Spinal cord (tissue), 10 donors: Measurements from ENCODE around the gene RNPEPL1. TPM values are rescaled to one million over a fixed set of nuclear protein-coding genes. Genes with fewer than 3 reads are reported as not detected.

Experiments used
- DNase-seq, 6 donors: peaks; one replicate each; pipeline versions ENCODE4 v3.0.0 to v3.0.0-alpha.2; 2013 to 2015; ENCODE audit warnings: low spot score in 6 of 6, low read depth in 4 of 6
- H3K27ac ChIP-seq: one replicate; pipeline ENCODE4 v1.5.1; 2013; ENCODE audit warnings: low read depth, low read length, control low read depth
- H3K27me3 ChIP-seq: one replicate; pipeline ENCODE4 v1.6.1; 2013; ENCODE audit warnings: low read length; ENCODE audit not compliant: control insufficient read depth, insufficient read depth
- H3K36me3 ChIP-seq: one replicate; pipeline ENCODE4 v1.6.1; 2013; ENCODE audit warnings: low read length; ENCODE audit not compliant: control insufficient read depth, insufficient read depth
- H3K4me1 ChIP-seq: one replicate; pipeline ENCODE4 v1.6.1; 2013; ENCODE audit warnings: low read length; ENCODE audit not compliant: control insufficient read depth, insufficient read depth
- H3K4me3 ChIP-seq: one replicate; pipeline ENCODE4 v1.5.1; 2013; ENCODE audit warnings: low read depth, low read length, control low read depth
- H3K9me3 ChIP-seq: one replicate; pipeline ENCODE4 v1.6.1; 2013; ENCODE audit warnings: low read length; ENCODE audit not compliant: control insufficient read depth, insufficient read depth
- WGBS: methylation state at CpG from one replicate; pipeline ENCODE4 v1.1.5; 2013; ENCODE audit warnings: missing lambda C conversion rate; ENCODE audit not compliant: insufficient coverage; 5-methylcytosine and 5-hydroxymethylcytosine counted together
- polyA plus RNA-seq, 2 donors: library from polyadenylated mRNA; unstranded; fragments of 120-200 nt; gene quantifications; one replicate each; pipeline ENCODE4 v1.2.1, GENCODE V29; 2013; ENCODE audit not compliant: insufficient read length in 2 of 2
- total RNA-seq, 2 donors: library from RNA; depleted of rRNA in 1 of 2; stranded (reverse); fragments of 120-200 nt in 1 of 2; fragments of >200 nt in 1 of 2; gene quantifications; one replicate each; pipeline versions ENCODE4 v1.2.3 to v1.2.4, GENCODE V29; 2013 to 2014
- donor health status: healthy.

RNPEPL1 gene
- total and polyA plus RNA-seq, 4 donors, result 11.3 to 41.8 (median 27.2) TPM

- no peaks in the 10 kb centered on the region for H3K27me3 ChIP-seq
- 74% methylated on average over 16 of the region's 23 CpGs for WGBS
- H3K9me3 ChIP-seq, result no peaks in the 10 kb centered on the region
- H3K36me3 ChIP-seq, result peaks cover 98% of the 10 kb centered on the region
- H3K4me1 ChIP-seq, result peaks cover 41% of the 10 kb centered on the region
- peak in 3 of 6 donors; percentile 32 to 80 (median 43) for DNase-seq
- H3K4me3 ChIP-seq, result no peak overlapping the region
- H3K27ac ChIP-seq, result no peak overlapping the region
These were observed 28.2 kb downstream of the RNPEPL1 start for GRCh38 chr2:240596491-240596931.

GRCh38 chr2:240597054-240597418 is 28.8 kb downstream of the RNPEPL1 start:
- 95% methylated on average over 5 of the region's 10 CpGs for WGBS
- Histone ChIP-seq H3K9me3 (no peaks in the 10 kb centered on the region), H3K4me1 (peaks cover 41% of the 10 kb centered on the region), H3K27ac (no peak overlapping the region), H3K27me3 (no peaks in the 10 kb centered on the region), H3K36me3 (peaks cover 98% of the 10 kb centered on the region), H3K4me3 (no peak overlapping the region)
- DNase-seq, result no peak

GRCh38 chr2:240597419-240598181 is 29.3 kb downstream of the RNPEPL1 start:
- H3K27ac ChIP-seq, result no peak overlapping the region
- no peaks in the 10 kb centered on the region for H3K9me3 ChIP-seq
- no peaks in the 10 kb centered on the region for H3K27me3 ChIP-seq
- H3K36me3 ChIP-seq, result peaks cover 98% of the 10 kb centered on the region
- H3K4me3 ChIP-seq, result no peak overlapping the region
- DNase-seq, result no peak
- WGBS, result 89% methylated on average over 22 of the region's 22 CpGs
- H3K4me1 ChIP-seq, result peaks cover 41% of the 10 kb centered on the region

GRCh38 chr2:240598311-240598911 is 30.1 kb downstream of the RNPEPL1 start:
- peaks cover 38% of the 10 kb centered on the region for H3K4me1 ChIP-seq
- no peaks in the 10 kb centered on the region for H3K27me3 ChIP-seq
- 93% methylated on average over 17 of the region's 17 CpGs for WGBS
- peaks cover 98% of the 10 kb centered on the region for H3K36me3 ChIP-seq
- no peak overlapping the region for H3K4me3 ChIP-seq
- no peak overlapping the region for H3K27ac ChIP-seq
- no peak for DNase-seq
- H3K9me3 ChIP-seq, result no peaks in the 10 kb centered on the region

GRCh38 chr2:240599141-240599583 is 30.9 kb downstream of the RNPEPL1 start:
- Histone ChIP-seq H3K4me1 (peaks cover 32% of the 10 kb centered on the region), H3K36me3 (peaks cover 98% of the 10 kb centered on the region), H3K9me3 (no peaks in the 10 kb centered on the region), H3K27me3 (no peaks in the 10 kb centered on the region), H3K27ac (no peak overlapping the region), H3K4me3 (no peak overlapping the region)
- WGBS, result 97% methylated on average over 9 of the region's 11 CpGs
- DNase-seq, result no peak

- Histone ChIP-seq H3K4me3 (no peak overlapping the region), H3K36me3 (peaks cover 85% of the 10 kb centered on the region), H3K27ac (no peak overlapping the region), H3K4me1 (peaks cover 26% of the 10 kb centered on the region), H3K27me3 (no peaks in the 10 kb centered on the region), H3K9me3 (no peaks in the 10 kb centered on the region)
- DNase-seq, result no peak
- WGBS, result 95% methylated on average over 16 of the region's 16 CpGs
These were observed 32.2 kb downstream of the RNPEPL1 start for GRCh38 chr2:240600451-240600961.

- no peaks in the 10 kb centered on the region for H3K27me3 ChIP-seq
- WGBS, result 86% methylated on average over 20 of the region's 20 CpGs
- DNase-seq, result no peak
- H3K4me1 ChIP-seq, result peaks cover 19% of the 10 kb centered on the region
- H3K9me3 ChIP-seq, result no peaks in the 10 kb centered on the region
- H3K27ac ChIP-seq, result no peak overlapping the region
- H3K36me3 ChIP-seq, result peaks cover 78% of the 10 kb centered on the region
- H3K4me3 ChIP-seq, result no peak overlapping the region
These were observed 33.0 kb downstream of the RNPEPL1 start for GRCh38 chr2:240601061-240601830.

GRCh38 chr2:240601831-240602160 is 33.5 kb downstream of the RNPEPL1 start:
- H3K4me1 ChIP-seq, result peaks cover 14% of the 10 kb centered on the region
- WGBS, result 91% methylated on average over 11 of the region's 11 CpGs
- no peak for DNase-seq
- H3K27me3 ChIP-seq, result no peaks in the 10 kb centered on the region
- no peak overlapping the region for H3K4me3 ChIP-seq
- no peaks in the 10 kb centered on the region for H3K9me3 ChIP-seq
- H3K36me3 ChIP-seq, result peaks cover 72% of the 10 kb centered on the region
- H3K27ac ChIP-seq, result no peak overlapping the region

- H3K9me3 ChIP-seq, result no peaks in the 10 kb centered on the region
- 90% methylated on average over 31 of the region's 32 CpGs for WGBS
- H3K27ac ChIP-seq, result no peak overlapping the region
- H3K27me3 ChIP-seq, result no peaks in the 10 kb centered on the region
- H3K36me3 ChIP-seq, result peaks cover 66% of the 10 kb centered on the region
- peaks cover 9% of the 10 kb centered on the region for H3K4me1 ChIP-seq
- H3K4me3 ChIP-seq, result no peak overlapping the region
- DNase-seq, result no peak
These were observed 34.2 kb downstream of the RNPEPL1 start for GRCh38 chr2:240602266-240603050.
